SHP77 treated with DMSO at 0.1 percent for 48 hours (cell line): ENCODE data around the gene DACH1.

Experiments used
- DNase-seq: peaks from one replicate; lab custom pipeline; 2025; lab: John Stamatoyannopoulos, UW

DACH1 gene

DNA sequence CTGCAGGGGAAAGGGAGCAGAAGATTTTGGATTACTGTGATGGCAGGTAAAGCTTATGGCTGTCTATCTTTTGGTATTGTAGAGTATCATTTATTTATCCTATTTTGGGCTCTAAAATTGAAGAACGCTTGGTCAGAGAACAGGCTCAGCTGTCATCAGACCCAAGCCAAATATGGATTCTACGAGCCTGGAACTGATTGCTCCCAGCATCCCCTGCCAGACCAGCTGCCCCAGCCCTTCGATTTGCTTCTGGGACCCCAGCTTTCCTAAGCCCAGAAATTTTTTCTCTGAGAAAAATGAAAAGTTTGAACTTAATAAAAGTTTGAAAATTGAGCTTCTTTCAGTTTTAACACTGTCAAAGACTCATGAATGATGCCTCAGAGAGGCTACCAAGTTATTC lies 472.8 kb downstream of the DACH1 start:
- no peak for DNase-seq
